HEK293 (cell line): ENCODE results near the gene CD1D.

Experiments used
- CTCF ChIP-seq: fragments of 450-650 bp; formaldehyde crosslinking; IDR thresholded peaks from 2 replicates; pipeline ENCODE4 v1.5.1; 2016; ENCODE audit warnings: missing biosample characterization, missing genetic modification characterization
- REST ChIP-seq: fragments of 450-650 bp; formaldehyde crosslinking; IDR thresholded peaks from 2 replicates; pipeline ENCODE4 v1.5.1; 2016; ENCODE audit warnings: missing biosample characterization, missing genetic modification characterization
- YY1 ChIP-seq: fragments of 450-650 bp; formaldehyde crosslinking; IDR thresholded peaks from 2 replicates; pipeline ENCODE4 v1.5.1; 2018; ENCODE audit warnings: missing biosample characterization, missing genetic modification characterization
- ZBTB1 ChIP-seq: fragments of 450-650 bp; formaldehyde crosslinking; IDR thresholded peaks from 2 replicates; pipeline ENCODE4 v1.5.1; 2016; ENCODE audit warnings: missing biosample characterization, missing genetic modification characterization
- ZBTB26 ChIP-seq: fragments of 450-650 bp; formaldehyde crosslinking; optimal IDR thresholded peaks from 2 replicates; pipeline ENCODE3; 2016; ENCODE audit warnings: missing biosample characterization, mild to moderate bottlenecking, missing genetic modification characterization
- ZNF274 ChIP-seq, 2 experiments: fragments of 200-500 bp in 1 of 2; fragments of 450-650 bp in 1 of 2; sonication (Bioruptor generic) in 1 of 2; formaldehyde crosslinking in 1 of 2; IDR thresholded peaks; 2 replicates each; pipeline versions ENCODE4 v1.5.1 to v1.6.1; 2014 to 2016; ENCODE audit warnings: borderline replicate concordance in 1 of 2, inconsistent platforms in 1 of 2, low read length in 1 of 2, missing biosample characterization in 1 of 2, missing genetic modification characterization in 1 of 2
- ZNF558 ChIP-seq: fragments of 450-650 bp; formaldehyde crosslinking; IDR thresholded peaks from 2 replicates; pipeline ENCODE4 v1.5.1; 2016; ENCODE audit warnings: missing biosample characterization, missing genetic modification characterization

GRCh38 chr1:158131217-158131616, 49.5 kb upstream of the CD1D start:
- TF ChIP-seq ZNF558 (tag by site-specific recombination) (no peak), CTCF (tag by site-specific recombination) (no peak), REST (tag by site-specific recombination) (no peak), ZBTB26 (tag by site-specific recombination) (no peak), ZNF274 (IDR thresholded peaks at IDR 0.05; ENCODE audit: low read length) (no peak), ZNF274 (tag by site-specific recombination; IDR thresholded peaks at IDR 0.05; ENCODE audit: borderline replicate concordance) (no peak), YY1 (tag by site-specific recombination) (no peak), ZBTB1 (tag by site-specific recombination) (no peak)
